Epithelial cell of proximal tubule (primary cell): ENCODE results near the gene TYW5. TPM values are rescaled to one million over a fixed set of nuclear protein-coding genes. Genes with fewer than 3 reads are reported as not detected.

Experiments
- DNase-seq: peaks from one replicate; pipeline ENCODE4 v3.0.0-alpha.2; 2011; ENCODE audit warnings: low read depth
- H3K4me3 ChIP-seq: 2 replicates; pipeline ENCODE4 v1.5.1; 2011; ENCODE audit warnings: low read depth, mild to moderate bottlenecking, low read length
- total RNA-seq: library from RNA; depleted of rRNA; stranded (reverse); fragments of >200 nt; gene quantifications from 2 replicates; pipeline ENCODE4 v1.2.3, GENCODE V29; 2015
- TF ChIP-seq, protein P1 (sequence below): conservative IDR thresholded peaks from 2 replicates; pipeline ENCODE4 v1.5.1; 2012; ENCODE audit warnings: low read depth, mild to moderate bottlenecking, low read length

Gene TYW5
- total RNA-seq, 1 donor from 2014 or later, result 7.3 TPM

DNA sequence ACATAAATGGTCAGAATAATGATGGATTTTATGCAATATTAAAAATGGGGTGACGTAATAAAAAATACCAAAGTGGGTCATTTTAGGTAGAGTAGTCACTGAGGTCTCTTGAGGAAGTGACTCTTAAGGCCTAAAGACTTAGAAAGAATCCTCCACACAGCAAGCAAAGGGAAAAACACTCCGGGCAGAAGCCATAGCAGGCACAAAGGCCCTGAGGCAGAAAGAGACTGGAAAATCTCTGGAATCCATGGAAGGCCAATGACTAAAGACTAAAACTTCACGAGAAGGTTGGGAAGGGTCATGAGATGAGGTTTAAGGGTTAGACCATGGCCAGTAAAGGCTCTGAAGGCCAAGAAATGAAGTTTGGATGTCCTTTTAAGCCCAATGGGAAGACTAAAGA is 37.0 kb upstream of the TYW5 start:
- H3K4me3 ChIP-seq, result no peak overlapping the region
- DNase-seq, result no peak
- TF ChIP-seq, protein P1, sequence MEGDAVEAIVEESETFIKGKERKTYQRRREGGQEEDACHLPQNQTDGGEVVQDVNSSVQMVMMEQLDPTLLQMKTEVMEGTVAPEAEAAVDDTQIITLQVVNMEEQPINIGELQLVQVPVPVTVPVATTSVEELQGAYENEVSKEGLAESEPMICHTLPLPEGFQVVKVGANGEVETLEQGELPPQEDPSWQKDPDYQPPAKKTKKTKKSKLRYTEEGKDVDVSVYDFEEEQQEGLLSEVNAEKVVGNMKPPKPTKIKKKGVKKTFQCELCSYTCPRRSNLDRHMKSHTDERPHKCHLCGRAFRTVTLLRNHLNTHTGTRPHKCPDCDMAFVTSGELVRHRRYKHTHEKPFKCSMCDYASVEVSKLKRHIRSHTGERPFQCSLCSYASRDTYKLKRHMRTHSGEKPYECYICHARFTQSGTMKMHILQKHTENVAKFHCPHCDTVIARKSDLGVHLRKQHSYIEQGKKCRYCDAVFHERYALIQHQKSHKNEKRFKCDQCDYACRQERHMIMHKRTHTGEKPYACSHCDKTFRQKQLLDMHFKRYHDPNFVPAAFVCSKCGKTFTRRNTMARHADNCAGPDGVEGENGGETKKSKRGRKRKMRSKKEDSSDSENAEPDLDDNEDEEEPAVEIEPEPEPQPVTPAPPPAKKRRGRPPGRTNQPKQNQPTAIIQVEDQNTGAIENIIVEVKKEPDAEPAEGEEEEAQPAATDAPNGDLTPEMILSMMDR, result no peak

DNA sequence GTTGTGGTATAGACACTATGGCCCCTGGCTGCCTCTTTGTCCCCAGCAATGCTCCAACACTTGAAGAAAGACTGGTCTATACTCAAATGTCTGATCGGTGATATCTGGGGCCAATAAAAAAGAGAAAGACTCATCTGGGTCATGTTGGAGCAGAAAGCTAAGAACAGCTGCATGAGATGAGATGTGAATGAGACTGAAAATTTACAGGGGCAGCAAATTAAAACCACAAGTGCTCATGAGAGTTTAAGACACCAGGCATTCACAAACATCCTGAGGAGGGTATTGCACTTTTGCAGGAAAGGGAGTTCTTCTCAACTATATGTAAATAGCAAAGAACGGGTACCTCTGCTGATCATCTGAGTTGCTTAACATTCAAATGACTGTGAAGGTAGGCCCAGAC is 36.4 kb upstream of the TYW5 start:
- TF ChIP-seq, protein P1, result no peak
- no peak for DNase-seq
- H3K4me3 ChIP-seq, result no peak overlapping the region

DNA sequence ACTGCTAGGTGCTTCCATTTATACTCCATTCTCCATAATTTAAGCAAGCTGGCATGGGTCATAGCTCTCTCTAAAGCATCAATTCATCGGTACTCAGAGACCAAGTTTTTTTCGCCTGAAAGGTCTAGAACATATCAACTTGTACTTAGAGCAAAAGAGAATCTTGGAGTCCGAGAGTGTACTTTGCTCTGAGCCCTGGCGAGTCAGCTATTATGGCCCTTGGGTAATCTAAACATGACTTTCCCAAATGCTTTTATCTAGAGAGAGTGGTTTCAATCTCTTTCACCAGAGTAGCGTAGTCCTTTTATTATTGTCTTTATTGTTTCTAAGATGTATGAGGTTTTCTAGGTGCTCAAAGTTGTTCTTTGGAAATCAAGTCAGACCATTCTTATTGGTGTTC is 34.5 kb upstream of the TYW5 start:
- no peak overlapping the region for H3K4me3 ChIP-seq
- no peak for DNase-seq
- TF ChIP-seq, protein P1, result no peak

DNA sequence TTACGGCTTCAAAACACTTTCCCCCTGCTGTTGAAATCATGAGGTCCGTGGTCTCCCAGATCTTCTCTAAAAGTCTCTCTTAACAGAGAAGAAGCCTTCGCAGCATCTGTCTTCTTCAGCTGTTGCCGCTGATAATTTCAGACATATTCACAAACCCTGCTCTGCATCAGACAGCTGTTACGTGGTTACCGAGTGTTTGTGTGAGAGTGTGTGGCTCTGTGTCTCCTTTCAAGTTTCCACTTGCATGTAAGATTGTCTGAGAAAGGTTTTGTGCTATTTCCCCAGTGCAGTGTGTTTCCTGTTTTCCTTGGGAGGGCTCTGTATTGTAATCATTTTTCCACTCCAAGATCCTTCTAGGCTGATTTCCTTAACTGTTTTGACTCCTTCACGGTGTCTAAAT is 32.9 kb upstream of the TYW5 start:
- no peak overlapping the region for H3K4me3 ChIP-seq
- TF ChIP-seq, protein P1, result no peak
- no peak for DNase-seq

GRCh38 chr2:199987586-199987985 is 32.3 kb upstream of the TYW5 start:
- no peak overlapping the region for H3K4me3 ChIP-seq
- DNase-seq, result no peak
- TF ChIP-seq, protein P1, result no peak

GRCh38 chr2:199985625-199986207 is 30.4 kb upstream of the TYW5 start:
- DNase-seq, result peak; percentile 41
- TF ChIP-seq, protein P1, result peak; percentile 91
- no peak overlapping the region for H3K4me3 ChIP-seq

GRCh38 chr2:199984755-199985154 is 29.5 kb upstream of the TYW5 start:
- H3K4me3 ChIP-seq, result no peak overlapping the region
- DNase-seq, result no peak
- TF ChIP-seq, protein P1, result no peak
